DMS 273 treated with DMSO at 0.1 percent for 48 hours (cell line): ENCODE measurements around the gene FZD7.

Experiments
- DNase-seq: peaks from one replicate; lab custom pipeline; 2025; lab: John Stamatoyannopoulos, UW

Gene FZD7

DNA sequence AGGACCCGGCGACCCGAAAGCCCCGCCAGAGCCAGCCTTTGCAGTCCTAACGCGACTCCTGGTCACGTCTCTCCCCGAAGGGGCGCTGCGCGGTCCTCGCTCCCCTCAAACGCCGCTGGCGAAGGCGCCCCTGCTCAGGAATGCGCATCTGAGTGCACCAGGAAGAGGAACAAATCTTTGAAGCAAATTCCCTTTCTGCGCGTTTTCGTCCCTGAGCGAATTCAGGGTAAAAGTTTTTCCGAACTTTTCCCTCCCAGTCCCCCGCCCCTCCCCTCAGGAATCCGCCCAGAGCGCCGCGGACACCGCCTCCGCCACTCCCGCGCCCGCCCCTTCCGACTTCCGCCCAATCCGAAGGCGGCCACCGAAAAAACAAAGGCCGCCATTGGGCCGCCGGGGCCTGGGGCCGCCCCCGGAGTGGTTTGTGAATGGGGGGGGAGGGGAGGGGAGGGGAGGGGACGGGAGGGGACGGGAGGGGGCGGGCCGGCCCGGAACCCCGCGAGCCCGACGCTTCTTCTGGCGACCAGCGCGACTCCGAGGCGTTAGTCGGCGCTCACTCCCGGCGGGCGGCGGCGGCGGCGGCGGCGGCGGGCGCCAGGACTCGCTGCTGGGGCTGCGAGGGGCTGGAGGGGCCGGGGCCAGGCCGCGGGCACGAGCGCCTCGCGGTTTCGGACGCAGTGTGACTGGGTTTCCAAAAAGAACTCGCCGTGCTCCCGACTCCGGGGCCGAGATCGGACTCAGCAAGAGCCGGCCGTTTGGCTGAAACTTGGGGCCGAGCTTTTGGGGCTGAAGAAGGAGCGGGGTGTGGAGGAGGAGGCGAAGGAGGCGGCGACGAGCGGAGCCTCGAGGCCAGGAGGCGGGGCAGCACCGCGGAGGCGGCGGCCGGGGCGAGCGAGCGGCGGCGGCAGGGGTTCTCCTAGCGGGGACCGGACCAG lies at the start of gene FZD7:
Gene FZD7, plus strand, starts transcription at position 539 of the 932 bp plus-strand sequence. CDS start 793 bp downstream, outside the sequence.
- peak; percentile 82 for DNase-seq

DNA sequence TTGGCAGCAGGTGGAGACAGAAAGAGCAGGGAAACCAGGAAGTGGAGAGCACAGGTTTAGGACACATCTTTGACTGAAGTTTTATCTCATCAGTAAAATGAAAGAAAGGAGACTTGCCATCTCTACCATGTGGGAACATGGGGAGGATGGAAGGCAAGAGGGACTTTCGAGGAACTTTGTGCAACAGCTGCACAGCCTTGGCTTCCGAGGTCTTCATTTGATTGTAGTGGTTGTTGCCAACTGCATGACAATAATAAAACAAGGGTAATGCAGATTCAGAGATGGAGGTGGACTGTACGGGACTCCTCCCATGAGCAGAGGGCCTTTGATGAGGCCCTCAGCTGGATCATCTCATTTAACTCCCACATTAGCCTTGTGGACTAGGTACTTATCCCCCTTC lies 49.3 kb upstream of the FZD7 start:
- no peak for DNase-seq

DNA sequence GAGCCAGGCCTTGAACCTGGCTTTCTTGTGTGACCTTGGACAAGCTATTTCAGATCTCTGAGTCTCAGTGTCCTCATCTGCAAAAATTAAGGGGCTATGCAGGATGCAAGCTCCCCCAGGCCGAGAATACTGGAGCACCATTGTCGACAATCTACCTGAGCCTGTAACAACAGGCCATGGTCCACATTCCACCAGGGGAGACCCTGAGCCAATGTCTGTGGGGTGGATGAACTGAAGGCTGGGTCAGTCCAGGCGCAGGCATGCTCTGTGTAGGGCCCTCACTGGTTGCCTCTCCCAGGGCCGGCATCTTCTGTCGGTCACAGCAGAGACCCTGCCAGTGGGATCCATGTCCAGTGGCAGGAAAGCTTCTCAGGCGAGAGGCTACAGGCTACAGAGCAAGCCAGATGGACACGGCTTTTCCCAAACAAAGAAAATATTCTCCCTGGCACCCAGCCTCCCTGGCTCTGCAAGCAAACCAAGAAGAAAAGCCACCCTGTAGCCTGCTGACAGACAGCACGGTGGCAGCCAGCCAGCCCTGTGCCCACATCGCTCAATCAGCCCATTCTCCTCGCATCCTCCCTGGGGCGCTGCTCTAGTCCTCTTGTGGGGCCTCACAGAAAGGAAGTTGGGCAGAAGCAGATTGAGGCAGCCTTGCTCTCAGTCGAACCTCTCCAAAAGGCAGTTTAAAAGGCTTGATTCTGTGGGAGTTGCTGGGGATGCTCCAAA lies 48.7 kb upstream of the FZD7 start:
- peak; percentile 77 for DNase-seq

DNA sequence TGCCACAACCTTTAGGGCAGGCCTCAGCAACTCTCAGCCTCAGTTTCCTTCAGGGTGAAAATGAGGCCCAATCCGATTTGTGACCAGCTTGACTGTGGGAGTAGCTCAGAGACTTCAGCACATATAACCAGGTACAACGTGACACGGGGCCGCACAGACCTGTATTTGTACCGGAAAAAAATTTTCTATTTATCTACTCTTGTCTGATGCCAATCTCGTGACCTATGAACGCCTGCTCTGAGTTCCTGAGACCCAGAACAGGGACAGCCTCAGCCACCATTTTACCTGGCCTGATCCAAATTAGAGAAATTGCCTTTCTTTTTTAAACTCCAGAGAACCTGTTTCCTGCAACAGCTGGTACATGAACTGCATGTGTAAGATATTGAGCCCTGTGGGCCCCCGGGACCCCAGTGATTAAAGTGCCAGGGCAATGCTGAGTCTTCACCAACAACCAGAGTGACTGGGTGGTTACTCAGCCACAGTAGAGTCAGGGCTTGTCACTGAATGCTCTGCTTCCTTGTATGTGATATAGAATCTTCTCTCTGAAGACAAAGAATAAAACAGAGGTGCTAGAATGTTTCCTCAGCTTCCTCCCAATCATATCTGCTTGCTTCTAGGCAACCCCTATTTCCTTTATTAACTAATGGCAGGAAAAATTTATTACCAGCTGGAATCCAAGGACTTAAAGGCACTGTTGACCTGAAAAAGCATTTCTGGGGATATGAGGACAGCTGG lies 47.8 kb upstream of the FZD7 start:
- no peak for DNase-seq

DNA sequence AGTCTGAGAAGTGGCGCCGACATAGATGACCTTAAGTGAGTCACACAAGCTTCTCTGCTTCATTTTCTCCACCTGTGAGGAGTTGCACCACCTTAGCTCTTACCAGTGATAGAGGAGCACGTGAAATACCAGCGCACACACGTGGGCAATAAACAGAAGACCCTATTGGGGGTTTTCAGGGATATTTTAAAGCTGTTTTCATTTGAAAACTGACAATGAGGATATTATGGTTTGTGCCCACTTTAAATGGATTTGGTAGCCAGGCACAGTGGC lies 47.3 kb upstream of the FZD7 start:
- no peak for DNase-seq

DNA sequence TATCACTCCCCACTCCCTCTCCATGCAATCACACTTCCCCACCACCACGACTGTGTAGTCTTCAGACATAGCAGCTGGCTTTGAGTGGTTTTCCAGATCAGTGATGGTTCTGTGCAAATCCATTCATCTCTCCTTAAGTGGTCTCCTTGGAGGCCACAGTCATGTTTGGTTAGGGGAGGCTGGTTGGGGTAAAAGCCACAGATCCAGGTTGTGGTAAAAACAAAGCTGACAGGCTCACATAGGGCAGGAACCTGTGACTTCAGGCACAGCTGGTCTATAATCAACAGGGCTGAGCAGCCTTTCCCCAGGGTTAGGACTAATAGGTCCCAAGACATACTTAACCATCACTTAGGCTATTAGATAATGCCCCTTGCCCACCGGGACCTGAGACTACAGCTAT lies 46.2 kb upstream of the FZD7 start:
- no peak for DNase-seq

DNA sequence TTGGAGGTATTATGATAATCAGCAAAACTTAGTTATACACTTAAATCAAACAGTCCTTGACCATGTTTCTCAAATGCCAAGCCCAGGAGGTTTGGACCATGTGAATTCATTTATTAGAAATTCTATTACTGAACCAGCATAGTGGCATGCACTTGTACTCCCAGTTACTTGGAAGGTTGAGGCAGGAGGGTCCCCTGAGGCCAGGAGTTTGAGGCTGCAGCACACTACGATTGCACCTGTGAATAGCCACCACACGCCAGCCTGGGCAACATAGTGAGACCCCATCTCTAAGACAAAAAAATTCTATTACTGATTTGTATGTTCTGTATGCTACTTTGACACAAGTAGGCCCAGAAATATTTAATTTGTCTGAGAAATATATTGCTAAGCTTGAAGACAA lies 43.6 kb upstream of the FZD7 start:
- DNase-seq: no peak

DNA sequence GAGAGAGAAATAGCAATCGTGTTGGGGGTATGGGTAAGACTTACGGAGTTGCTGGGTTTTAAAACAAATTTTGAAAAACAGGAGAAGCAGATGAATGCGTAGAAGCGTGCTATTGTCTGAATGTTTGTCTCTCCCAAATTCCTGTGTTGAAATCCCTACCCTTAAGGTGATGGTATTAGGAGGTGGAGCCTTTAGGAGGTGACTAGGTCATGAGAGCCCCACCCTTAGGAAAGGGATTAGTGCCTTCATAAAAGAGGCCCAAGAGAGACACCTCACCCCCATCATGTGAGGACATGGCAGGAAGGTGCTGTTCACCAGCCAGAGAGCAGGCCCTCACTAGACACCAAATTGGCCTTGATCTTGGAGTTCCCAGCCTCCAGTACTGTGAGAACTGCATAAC lies 40.7 kb upstream of the FZD7 start:
- no peak for DNase-seq

DNA sequence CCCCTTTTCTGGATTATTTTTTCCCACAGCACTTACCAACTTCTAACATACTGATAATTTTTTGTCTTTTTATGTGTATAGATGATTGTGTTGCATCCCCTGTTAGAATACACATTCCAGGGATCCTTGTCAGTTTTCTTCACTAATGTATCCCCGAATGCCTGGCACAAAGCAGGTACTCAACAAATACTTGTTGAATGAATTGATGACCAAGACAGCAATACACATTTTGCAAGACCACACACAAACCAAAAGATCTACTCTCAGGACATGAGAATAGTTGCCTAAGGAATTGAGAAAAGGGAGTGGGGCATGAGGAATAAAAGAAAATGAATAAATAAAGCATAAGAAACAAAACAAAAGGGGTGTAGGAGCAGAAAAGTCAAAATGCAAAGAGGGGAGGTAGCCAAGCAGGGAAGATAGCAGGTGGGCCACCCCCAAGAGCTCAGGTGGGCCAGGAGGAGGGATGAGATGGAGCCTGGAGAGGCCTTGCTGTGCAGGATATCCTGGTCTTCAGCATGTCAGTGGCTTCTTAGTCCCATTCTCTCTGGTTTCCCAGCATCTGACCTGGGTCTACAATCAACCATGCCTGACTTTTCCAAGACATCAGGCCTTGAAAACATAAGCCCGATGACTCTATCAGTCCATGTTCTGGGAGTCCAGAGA lies 38.5 kb upstream of the FZD7 start:
- no peak for DNase-seq

DNA sequence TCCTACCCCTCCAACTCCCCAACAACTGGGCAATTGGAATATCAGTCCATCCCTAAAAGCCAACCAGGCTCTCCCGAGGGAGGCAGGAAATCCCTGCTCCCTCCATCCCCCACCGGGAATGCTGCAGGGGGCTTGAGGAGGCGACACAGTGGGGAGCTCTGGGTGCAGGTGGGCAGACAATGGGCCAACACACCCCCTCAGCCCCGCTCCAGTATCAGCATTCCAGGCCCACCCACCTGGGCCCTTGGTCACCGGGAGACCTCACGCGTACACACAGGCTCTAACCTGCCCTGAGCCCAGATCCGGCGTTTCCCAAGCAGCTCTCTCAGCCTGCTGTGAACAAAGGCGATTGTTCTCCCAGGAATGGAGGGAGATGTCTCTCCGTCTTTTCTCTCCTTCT lies 37.6 kb upstream of the FZD7 start:
- no peak for DNase-seq

DNA sequence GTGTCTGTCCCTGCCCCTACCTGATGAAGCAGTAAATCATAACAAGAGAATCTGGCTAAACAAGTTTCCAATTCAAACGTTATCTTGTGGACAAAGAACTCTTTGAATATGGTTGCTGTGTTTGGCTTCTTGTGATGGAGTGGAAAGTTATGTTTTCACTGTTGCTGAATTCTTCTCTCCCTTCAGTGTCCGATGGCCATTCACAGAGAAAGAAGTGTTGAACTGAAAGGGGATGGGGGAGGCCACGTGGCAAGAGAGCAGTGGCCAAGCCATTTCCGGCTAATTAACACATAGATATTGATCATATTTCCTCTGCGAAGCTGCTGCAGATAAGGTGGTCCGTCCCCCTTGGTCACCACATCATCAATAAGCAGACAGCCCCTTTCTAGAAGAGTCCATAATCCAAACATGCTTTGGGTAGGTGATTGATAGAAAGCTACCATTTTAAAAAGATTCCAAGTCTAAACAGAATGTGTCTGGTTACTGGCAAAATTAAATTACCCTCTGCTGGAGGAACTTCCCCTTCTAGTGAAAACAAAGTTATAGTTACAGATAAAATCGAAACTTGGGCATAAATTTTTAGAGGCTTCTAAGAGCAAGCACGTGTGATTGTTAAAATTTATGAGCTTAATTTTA lies 36.9 kb upstream of the FZD7 start:
- no peak for DNase-seq

DNA sequence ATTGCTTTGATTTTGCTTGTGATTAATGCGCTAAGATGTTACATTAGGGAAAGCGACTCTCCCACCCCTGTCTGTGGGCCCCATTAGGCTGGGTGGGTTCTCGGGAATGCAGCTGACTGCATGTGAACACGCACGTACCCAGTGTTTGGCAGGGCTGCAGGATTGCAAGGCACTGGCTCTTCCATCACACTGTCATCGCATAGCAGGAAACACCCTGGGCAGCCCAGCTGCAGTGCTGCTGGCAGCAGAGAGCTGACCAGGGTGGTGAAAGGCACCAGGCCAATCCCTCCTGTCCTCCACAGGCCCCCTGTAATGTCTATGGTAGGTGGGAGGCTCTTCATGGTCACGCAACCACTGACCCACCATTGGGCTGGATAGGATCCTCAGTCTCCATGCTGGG lies 34.4 kb upstream of the FZD7 start:
- no peak for DNase-seq

DNA sequence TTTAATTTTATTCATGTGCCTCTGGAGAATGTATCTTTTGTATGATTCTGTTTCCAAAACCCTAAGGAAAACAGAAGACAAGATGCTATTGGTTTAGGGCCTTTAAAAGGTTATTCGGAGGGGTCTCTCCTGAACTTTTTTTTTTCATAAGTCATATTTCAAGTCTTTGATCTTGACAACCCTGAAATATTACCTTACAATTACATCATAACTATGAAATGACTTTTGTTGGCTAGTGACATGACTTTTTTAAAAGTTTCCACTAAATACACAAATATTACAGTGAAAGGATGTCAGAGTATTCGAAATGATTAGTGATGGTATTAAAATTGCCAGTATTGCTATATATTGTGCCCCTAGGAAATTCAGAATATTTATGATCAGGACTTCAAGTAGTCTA lies 31.8 kb upstream of the FZD7 start:
- DNase-seq: no peak

DNA sequence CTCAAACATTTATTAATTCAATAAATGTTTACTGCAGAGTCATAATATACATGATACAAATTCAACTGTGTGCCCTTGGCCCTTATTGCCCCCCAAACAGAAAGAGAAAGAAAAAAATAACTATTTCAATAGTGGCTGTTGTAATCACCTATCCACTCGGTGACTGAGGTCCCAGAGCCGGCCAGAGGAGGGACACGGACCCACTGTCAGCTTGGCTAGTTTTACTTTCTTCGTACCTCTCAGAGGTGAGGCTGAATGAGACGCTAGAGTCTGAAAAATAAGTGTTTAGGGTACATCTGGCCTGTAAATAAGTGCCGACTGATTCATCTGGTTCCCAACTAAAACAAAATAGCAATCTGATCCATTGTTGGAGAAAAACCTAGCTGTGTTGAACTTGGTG lies 31.3 kb upstream of the FZD7 start:
- DNase-seq: no peak

DNA sequence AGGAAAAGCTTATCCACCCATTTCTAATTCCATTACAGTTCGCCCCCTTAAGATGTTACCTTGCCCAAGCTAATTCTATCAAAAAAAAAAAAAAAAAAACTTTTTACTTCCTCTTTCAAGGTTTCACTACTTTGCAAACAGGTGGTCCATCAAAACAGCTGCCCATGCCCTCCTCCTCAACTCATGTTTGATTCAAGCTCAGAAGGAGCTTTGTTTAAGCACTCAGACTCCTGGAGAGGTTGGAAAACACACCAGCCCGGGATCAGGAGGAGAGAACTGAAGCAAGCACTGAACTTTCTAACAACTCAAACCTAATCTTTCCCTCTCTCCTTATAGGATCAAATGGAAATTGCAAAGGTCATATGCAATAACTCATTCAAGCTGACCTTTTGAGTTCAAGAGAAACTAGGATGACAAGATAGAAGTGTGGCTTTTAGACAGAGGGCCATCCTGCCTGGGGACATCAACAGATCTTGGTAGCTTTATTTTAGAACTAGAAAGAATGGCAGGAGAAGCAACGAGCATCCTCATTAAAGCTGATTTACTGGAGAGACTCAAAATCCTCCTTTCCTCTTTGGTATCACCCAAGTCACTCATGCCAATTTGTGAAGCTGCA lies 28.3 kb upstream of the FZD7 start:
- no peak for DNase-seq

DNA sequence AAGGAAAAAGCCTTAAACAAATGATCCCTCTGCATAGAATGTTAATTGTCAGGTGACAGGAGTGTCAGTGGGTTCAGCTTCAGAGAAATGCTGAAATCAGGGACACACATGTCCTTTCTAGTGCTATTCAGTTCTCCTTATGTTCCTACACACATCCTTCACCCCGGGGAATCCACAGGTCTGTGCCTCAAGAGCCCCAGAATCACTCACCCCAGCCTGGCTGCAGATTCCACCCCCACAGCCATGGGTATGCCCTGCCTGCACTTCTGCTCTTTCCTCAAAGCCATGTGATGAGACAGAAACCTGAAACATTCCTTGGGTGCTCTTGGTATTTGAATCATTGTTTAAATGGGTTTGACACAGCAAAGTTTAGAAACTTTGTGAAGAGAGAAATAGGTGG lies 27.4 kb upstream of the FZD7 start:
- DNase-seq: no peak

DNA sequence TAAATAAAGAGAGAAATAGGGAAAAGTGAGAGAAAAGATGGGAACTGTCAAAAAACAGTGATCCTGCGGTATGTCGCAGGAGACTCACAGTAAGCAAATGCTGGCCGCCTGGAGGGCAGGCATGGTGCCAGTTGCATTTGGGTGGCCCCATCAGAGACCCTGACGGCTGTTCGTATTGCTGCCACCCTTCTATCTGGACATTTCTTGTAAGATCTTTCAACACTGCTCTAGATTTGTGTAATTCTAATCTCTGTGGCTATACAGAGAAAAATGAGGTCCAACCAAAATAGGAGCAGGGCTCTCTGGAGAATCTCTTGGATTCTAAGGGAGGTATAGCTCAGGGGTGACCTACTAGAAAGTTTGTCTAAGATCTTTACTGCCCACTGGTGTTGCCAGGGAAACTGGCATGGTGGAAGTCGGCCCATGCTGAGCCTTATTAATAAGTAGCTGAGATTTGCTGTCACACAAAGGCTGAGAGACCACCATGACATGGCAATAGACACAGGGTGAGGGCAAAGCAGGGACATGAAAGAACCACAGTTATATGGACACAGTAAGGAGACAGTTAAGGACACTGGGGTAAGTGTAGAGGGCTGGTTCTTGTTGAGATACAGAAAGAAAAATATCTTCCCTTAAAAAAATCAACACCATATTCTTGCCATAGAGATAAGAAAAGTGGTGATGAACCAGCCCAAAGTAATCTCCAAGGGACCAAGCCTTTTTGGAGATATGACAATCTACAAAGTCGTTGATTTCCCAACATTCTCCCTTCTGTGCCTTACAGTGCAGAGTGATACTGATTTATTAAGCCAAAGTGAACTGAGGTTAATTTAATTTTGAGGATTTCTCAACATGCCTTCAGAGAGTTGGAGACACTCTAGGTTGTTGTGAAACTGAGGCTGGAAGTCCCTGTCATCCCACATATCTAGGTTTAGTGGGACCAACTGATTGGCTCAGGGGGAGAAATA lies 26.4 kb upstream of the FZD7 start:
- DNase-seq: no peak

DNA sequence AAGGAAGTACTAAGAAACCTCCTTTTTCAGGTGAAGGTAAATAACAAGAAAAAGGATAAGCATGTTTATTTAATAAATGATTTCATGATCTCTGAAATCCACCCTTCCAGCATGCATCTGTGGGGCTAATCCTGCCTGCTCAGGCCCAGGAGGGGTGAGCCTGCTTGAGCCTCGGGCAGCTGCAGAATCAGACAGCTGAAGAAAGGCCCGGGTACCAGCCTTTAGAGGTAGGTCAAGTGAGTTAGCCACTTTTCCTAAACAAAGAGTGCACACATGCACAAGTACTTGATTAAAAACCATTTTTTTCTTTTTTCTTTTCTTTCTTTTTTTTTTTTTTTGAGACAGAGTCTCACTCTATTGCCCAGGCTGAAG lies 25.7 kb upstream of the FZD7 start:
- DNase-seq: no peak

DNA sequence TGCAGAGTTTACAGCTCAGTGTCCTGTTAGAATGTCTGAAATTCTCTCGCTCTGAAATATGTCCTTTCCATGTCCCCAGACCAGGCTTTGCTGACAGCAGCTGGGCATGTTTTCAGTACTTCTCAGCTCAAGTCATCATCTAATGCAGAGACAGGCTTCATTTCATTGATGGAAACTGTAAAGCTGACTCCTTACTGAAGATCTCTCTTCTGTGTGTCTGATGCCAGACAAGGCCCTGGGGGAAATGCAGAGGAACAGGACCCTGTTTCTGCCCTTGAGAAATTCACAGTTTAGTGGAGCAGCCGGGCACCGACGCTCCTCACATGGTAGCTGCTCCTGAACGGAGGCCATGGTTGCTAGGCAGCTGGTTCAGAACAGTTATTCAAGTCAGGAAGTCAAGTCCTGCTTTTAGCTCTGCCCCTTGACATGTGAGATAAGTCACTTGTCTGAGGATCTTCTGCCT lies 24.6 kb upstream of the FZD7 start:
- no peak for DNase-seq

DNA sequence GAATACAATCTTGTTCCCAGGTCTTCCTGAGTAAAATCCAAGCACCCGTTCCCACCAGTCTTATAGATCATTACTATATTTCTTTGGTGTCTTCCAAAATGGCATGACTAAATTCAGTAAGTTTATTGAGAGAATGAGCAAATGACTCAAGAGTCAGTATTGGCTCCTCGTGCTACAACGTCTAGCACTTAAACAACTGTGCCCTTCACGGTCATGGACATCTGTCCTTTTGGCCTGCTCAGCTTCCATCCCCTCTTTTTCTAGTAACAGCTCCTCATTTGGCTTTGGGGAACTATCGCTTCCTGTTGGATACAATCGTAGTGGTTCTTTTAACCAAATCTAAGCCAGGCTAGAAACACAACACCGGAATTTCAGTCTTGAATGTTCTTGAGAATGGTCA lies 24.1 kb upstream of the FZD7 start:
- no peak for DNase-seq
